Kidney (tissue), 14 donors: Measurements from ENCODE around the gene DPH2. TPM values are rescaled to one million over a fixed set of nuclear protein-coding genes. Genes with fewer than 3 reads are reported as not detected.

Experiments used
- DNase-seq, 5 donors: peaks; one replicate each; pipeline ENCODE4 v3.0.0-alpha.2; 2013 to 2020
- FAIRE-seq: peaks from 2 replicates; lab custom pipeline; 2012; peaks lifted over from hg19 to GRCh38; lab: Jason Lieb, UNC
- H3K27ac ChIP-seq, 2 donors: one replicate each; pipeline ENCODE4 v1.7.0; 2013; ENCODE audit warnings: low read depth in 2 of 2, low read length in 2 of 2, inconsistent platforms in 1 of 2
- H3K27me3 ChIP-seq: one replicate; pipeline ENCODE4 v1.7.1; 2013; ENCODE audit warnings: low read length, inconsistent platforms; ENCODE audit not compliant: control insufficient read depth, insufficient read depth
- H3K36me3 ChIP-seq, 3 donors: one replicate each; pipeline versions ENCODE4 v1.7.0 to v1.7.1; 2013; ENCODE audit warnings: low read length in 3 of 3, control low read depth in 1 of 3, inconsistent platforms in 1 of 3; ENCODE audit not compliant: insufficient read depth in 3 of 3, control insufficient read depth in 2 of 3
- H3K4me1 ChIP-seq, 3 donors: one replicate each; pipeline versions ENCODE4 v1.7.0 to v1.7.1; 2013; ENCODE audit warnings: low read length in 3 of 3, inconsistent platforms in 1 of 3, low read depth in 1 of 3; ENCODE audit not compliant: control insufficient read depth in 2 of 3, insufficient read depth in 2 of 3
- H3K4me3 ChIP-seq, 3 donors: one replicate each; pipeline versions ENCODE4 v1.7.0 to v1.8.1; 2013; ENCODE audit warnings: low read length in 3 of 3, control low read depth in 1 of 3, inconsistent platforms in 1 of 3
- H3K9ac ChIP-seq, 3 donors: one replicate each; pipeline versions ENCODE4 v1.7.0 to v1.7.1; 2013; ENCODE audit warnings: low read length in 3 of 3, control low read depth in 1 of 3, inconsistent platforms in 1 of 3
- H3K9me3 ChIP-seq, 3 donors: one replicate each; pipeline versions ENCODE4 v1.7.0 to v1.7.1; 2013; ENCODE audit warnings: low read length in 3 of 3, control low read depth in 1 of 3, inconsistent platforms in 1 of 3; ENCODE audit not compliant: control insufficient read depth in 2 of 3, insufficient read depth in 1 of 3
- CTCF ChIP-seq: IDR thresholded peaks from 3 replicates; pipeline ENCODE4 v1.5.1; 2012; ENCODE audit warnings: mild to moderate bottlenecking, moderate library complexity, borderline replicate concordance; ENCODE audit not compliant: insufficient read depth; ENCODE audit errors: extremely low read depth
- intact Hi-C: fragments of 100-400 bp; cut with DNase I; formaldehyde crosslinking; loops from one replicate; pipeline ENCODE4 v1.11.1; 2022
- polyA plus RNA-seq: library from polyadenylated mRNA; stranded (reverse); fragments of 350-450 nt; fragmentation: Illumina TruSeq; extraction: RNeasy Lipid Tissue Mini Kit (QIAGEN cat#74804); gene quantifications from one replicate; pipeline ENCODE4 v1.2.3, GENCODE V29; 2014; ENCODE audit warnings: low read depth, low replicate concordance; ENCODE audit not compliant: insufficient read depth
- total RNA-seq: library from RNA; stranded (reverse); fragmentation: NEBNext Ultra II Directional; extraction: Animal tissue kit (Norgen Biotek cat#: 25700); gene quantifications from one replicate; pipeline ENCODE4 v1.2.1, GENCODE V29; 2021
- donor health status: control.
- donor health status: control.
- donor health status: control.
- donor health status: control.
- donor health status: control.
- donor health status: DM: yes; HTN: yes; CAD: no.
- donor health status: Normal renal cell carcinoma (clear cell type).

The DPH2 gene
- total and polyA plus RNA-seq, 2 donors from 2014 or later = 15.9 to 24.0 TPM

- FAIRE-seq = no peak
- peaks cover 0 to 44% (median 8%) of the 10 kb centered on the region in 3 donors for H3K4me1 ChIP-seq
- no peaks in the 10 kb centered on the region for H3K27me3 ChIP-seq
- no peak for TF ChIP-seq CTCF
- H3K9ac ChIP-seq = peak overlapping the region; percentile 40 to 85 (median 77)
- H3K9me3 ChIP-seq = no peaks in the 10 kb centered on the region
- peak overlapping the region; percentile 97 for H3K27ac ChIP-seq
- H3K36me3 ChIP-seq = peaks cover 4 to 26% (median 5%) of the 10 kb centered on the region in 3 donors
- no peak for DNase-seq
- H3K4me3 ChIP-seq = peak overlapping the region; percentile 64 to 81 (median 73)
- intact Hi-C loops = no loop called here
These were observed 4.2 kb downstream of the DPH2 start for GRCh38 chr1:43973981-43974442.

- H3K9me3 ChIP-seq = no peaks in the 10 kb centered on the region
- peaks cover 4 to 26% (median 5%) of the 10 kb centered on the region in 3 donors for H3K36me3 ChIP-seq
- H3K9ac ChIP-seq = peak within 1 kb of the TSS; percentile 53 to 88 (median 85)
- FAIRE-seq (no peak), DNase-seq (peak; percentile 95 to 99 (median 96))
- peak within 1 kb of the TSS; percentile 97 for H3K27ac ChIP-seq
- peak within 1 kb of the TSS; percentile 64 to 81 (median 73) for H3K4me3 ChIP-seq
- intact Hi-C loops = no loop called here
- H3K4me1 ChIP-seq = peaks cover 0 to 44% (median 8%) of the 10 kb centered on the region in 3 donors
- peak; percentile 27 for TF ChIP-seq CTCF
- H3K27me3 ChIP-seq = no peaks in the 10 kb centered on the region
These were observed 4.8 kb downstream of the DPH2 start, which contains the start of gene ATP6V0B for GRCh38 chr1:43974443-43975248. ATP6V0B (plus strand) TSS chr1:43974960; CDS start chr1:43975041, 81 bp downstream.

GRCh38 chr1:43975249-43975961 lies 5.6 kb downstream of the DPH2 start:
- no peak for FAIRE-seq
- Histone ChIP-seq H3K9ac (peak overlapping the region; percentile 53 to 88 (median 82)), H3K4me1 (peaks cover 0 to 46% (median 12%) of the 10 kb centered on the region in 3 donors), H3K27ac (peak overlapping the region; percentile 97), H3K36me3 (peaks cover 4 to 26% (median 5%) of the 10 kb centered on the region in 3 donors), H3K4me3 (peak overlapping the region; percentile 64 to 77 (median 73)), H3K27me3 (no peaks in the 10 kb centered on the region), H3K9me3 (no peaks in the 10 kb centered on the region)
- intact Hi-C loops = no loop called here
- no peak for TF ChIP-seq CTCF
- DNase-seq = peak; percentile 46 to 93 (median 81)
